ENCODE measurements around the gene PCDHGA3.
"Not testable (repeated sequence)": the region's sequence is repeated elsewhere in the genome, so short reads cannot be mapped to it uniquely, and the experiment has no call there.

Gene PCDHGA3

GRCh38 chr5:141382469-141383294 is 39.1 kb downstream of the PCDHGA3 start, which contains the start of gene PCDHGA7:
TSS of gene PCDHGA7 (plus strand) at chr5:141382742. CDS start at chr5:141382900, 158 bp downstream.
- DNase-seq (ENCODE audit: low read depth) = no peak

- no peak for DNase-seq (ENCODE audit: low read depth)
Observed at GRCh38 chr5:141383345-141383744, 39.7 kb downstream of the PCDHGA3 start.

GRCh38 chr5:141384471-141385267 is 41.0 kb downstream of the PCDHGA3 start:
- no peak for DNase-seq (ENCODE audit: low read depth)

- DNase-seq (ENCODE audit: low read depth) = not testable (repeated sequence)
Observed at GRCh38 chr5:141387557-141388311, 44.1 kb downstream of the PCDHGA3 start, which contains the start of gene PCDHGB4. TSS of gene PCDHGB4 (plus strand) at chr5:141387698. CDS start at chr5:141387885, 187 bp downstream.

GRCh38 chr5:141388661-141389060 is 45.0 kb downstream of the PCDHGA3 start:
- DNase-seq (ENCODE audit: low read depth) = no peak

- no peak for DNase-seq (ENCODE audit: low read depth)
Observed at GRCh38 chr5:141389153-141390042, 45.8 kb downstream of the PCDHGA3 start.

- DNase-seq (ENCODE audit: low read depth) = no peak
Observed at GRCh38 chr5:141392429-141393198, 49.0 kb downstream of the PCDHGA3 start, which contains the start of gene PCDHGA8. TSS of gene PCDHGA8 (plus strand) at chr5:141392633. CDS start at chr5:141392814, 181 bp downstream.

- DNase-seq (ENCODE audit: low read depth) = no peak
Observed at GRCh38 chr5:141393267-141393666, 49.6 kb downstream of the PCDHGA3 start.

GRCh38 chr5:141394401-141395187 is 51.0 kb downstream of the PCDHGA3 start:
- not testable (repeated sequence) for DNase-seq (ENCODE audit: low read depth)

Data from T follicular helper cell (primary cell).